PC-9 (cell line): Measurements from ENCODE around the gene MICU2.

ENCODE experiments used
- CTCF ChIP-seq: fragments of 200-600 bp; sonication (generic); conservative IDR thresholded peaks from 2 replicates; pipeline ENCODE4 v1.6.1; 2017; ENCODE audit warnings: mixed run types, antibody characterized with exemption, mild to moderate bottlenecking, moderate library complexity
- EZH2 ChIP-seq: fragments of 200-600 bp; sonication (generic); IDR thresholded peaks from 2 replicates; pipeline ENCODE4 v1.8.0; 2017; ENCODE audit warnings: antibody characterized with exemption, low read depth

GRCh38 chr13:21501686-21502085 is 102.3 kb downstream of the MICU2 start:
- TF ChIP-seq CTCF (no peak), EZH2 (no peak)
